Amygdala (tissue), 56 donors: ENCODE results near the gene PPCDC.

Experiments
- DNase-seq, 56 donors: peaks; one replicate each; lab custom pipeline; 2025; lab: John Stamatoyannopoulos, UW

PPCDC gene

DNA sequence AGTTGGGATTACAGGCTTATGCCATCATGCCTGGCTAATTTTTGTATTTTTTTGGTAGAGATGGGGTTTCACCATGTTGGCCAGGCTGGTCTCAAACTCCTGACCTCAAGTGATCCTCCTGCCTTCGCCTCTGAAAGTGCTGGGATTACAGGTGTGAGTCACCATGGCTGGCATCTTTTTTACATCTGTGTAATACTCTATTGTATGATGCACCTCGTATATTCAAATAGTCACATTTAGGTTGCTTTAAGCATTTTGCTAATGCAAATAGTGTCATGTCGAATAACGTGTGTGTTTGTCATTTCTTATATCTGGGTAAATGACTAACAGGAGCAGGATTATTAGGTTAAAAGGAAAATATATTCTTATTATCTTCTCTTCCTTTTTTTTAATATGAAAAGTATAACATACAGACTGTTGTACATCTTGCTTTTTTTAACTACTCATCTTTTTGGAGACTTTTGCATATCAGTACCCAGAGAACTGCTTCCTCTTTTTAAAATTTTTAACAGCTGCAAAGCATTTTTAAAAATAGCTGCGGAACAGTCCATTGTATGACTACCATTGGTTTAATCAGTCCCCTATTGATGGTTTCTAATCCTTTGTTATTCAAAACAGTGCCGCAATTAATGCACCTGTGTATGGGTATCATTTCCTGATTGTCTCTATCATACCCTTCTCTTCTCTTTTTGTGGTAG, 14.6 kb upstream of the PPCDC start:
- DNase-seq, result no peak

DNA sequence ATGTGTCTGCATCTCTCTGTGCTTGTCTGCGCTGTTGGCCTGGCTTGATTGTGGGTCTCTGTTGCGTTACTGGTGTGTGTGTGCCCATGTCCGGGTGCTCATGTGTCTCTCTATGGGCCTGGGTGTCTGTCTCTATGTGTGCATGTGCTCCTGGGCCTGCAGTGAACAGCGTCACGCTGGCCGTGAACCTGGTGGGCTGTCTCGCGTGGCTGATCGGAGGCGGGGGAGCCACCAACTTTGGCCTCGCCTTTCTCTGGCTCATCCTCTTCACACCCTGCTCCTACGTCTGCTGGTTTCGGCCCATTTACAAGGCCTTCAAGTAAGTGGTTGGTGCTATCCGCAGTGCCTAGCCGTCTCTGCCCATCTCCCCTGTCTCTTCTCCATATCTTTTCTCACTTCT, 7.0 kb upstream of the PPCDC start:
- DNase-seq, result no peak

DNA sequence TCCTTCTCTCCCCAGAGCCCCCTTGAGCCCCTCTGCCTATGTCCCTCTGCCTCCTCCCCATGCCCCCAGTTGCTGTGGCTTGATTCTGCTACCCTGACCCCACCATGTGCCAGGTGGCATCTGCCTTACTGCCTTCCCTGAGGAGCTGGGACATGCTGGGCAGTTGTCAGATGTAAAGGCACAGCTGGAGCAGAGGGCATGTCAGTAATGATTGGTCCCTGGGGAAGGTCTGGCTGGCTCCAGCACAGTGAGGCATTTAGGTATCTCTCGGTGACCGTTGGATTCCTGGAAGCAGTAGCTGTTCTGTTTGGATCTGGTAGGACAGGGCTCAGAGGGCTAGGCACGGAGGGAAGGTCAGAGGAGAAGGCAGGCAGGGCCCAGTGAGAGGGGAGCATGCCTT, 3.5 kb upstream of the PPCDC start:
- DNase-seq, result no peak

DNA sequence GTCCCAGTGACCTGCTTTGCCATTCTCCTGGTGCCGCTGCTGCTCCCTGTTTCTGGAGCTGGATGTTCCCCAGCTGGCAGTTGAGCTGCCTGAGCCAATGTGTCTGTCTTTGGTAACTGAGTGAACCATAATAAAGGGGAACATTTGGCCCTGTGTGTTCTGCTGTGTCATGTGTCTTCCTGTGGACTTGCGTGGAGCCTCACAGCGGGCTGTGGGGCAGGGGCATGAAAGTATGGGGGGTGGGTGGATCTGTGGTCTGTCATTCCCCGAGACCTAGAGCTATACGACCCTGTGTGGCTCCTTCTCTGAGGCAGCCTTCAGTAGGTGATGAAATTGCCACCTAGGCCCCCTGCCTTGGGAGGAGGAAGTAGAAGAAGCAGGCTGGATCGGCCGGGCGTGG, 2.0 kb upstream of the PPCDC start:
- no peak for DNase-seq

DNA sequence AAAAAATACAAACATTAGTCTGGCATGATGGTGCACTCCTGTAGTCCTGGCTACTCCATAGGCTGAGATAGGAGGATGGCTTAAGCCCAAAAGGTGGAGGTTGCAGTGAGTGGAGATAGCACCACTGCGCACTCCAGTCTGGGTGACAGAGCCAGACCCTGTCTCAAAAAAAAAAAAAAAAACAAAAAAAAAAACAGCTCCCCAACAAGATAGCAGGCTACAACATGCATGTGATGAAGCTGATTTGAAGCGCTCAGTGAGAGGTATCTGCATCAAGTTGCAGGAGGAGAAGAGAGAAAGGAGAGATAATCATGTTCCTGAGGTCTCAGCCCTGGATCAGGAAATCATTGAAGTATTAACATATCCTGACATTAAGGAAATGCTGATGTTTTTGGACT, 608 bp upstream of the PPCDC start:
- DNase-seq, result no peak

DNA sequence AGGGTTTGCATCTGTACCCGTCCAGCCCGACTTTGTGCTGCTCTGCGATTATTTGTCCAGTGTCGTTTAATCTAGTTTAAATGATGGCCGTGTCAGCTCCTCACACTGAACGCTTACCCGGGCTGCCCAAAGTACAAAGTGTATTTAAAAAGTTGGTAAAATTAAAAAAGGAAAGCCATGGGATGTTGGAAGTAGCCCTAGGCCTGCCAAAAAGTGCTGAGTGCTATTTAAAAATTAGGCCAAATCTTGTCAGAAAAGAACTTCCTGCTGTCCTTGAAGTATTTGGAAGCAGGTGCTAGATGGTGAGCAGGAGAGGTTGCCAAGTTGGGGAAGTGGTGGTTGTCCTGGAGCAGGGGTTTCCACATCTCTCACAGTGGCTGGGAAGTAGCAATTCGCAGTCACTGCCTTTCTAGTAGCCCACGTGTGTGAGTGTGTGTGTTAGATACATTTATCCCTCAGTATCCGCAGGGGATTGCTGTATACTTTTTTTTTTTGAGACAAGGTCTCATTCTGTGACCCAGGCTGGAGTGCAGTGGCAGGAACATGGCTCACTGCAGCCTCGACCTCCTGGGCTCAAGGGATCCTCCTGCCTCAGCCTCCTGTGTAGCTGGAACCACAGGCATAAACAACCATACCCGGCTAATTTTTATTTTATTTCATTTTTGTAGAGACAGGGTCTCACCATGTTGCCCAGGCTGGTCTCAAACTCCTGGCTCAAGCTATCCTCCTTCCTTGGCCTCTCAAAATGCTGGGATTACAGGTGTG, 664 bp downstream of the PPCDC start:
- peak in 1 of 56 donors; percentile 5 for DNase-seq

DNA sequence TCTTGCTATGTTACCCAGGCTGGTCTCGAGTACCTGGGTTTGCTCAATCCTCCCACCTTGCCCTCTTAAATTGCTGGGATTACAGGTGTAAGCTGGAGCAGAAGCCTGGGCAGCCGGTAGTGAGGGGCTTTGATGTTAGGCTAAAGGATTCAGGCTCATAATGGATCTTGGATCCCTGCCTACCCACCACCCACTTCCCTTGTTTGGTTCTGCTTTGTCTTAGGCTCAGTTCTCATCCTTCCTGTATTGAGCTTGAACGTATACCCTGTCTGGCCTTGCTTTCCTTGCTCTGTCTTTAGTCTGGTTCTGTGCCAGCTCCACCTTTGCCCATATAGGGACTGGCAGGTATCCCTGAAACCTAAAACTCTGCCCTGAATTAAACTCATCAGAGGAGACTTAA, 1.7 kb downstream of the PPCDC start:
- DNase-seq, result peak in 1 of 56 donors; percentile 8

DNA sequence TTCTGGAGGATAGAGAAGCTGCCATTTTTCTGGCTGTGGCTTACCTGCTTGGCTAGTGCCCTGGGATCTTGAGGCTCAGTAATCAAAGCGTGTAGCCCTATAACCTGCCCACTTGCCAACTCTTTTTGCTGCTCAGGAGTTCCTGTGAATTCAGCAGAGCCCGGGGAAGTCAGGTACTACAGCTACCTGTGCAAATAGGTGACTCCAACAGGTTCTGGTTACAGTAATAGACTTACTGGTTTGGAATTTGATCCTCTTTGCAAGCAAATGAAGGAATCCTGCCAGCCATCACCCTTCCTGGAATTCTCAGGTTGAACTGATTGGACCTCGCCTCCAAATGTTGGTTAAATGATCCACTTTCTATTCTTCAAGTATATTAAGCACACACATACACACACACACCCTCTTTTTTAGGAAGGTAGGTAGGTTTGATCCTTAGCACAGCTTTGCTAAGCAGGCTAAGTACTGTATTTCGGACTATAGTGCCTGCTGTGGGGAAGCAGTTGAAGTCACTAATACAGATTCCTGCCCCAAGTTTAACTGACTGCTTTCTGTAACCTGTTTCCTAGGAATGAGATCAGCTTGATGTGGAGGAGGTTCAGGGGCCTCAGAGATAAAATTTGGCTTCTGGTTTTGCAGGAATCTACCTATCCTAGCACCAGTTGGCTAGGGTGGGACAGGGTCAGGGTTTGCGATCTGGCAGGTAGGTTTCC, 2.3 kb downstream of the PPCDC start:
- DNase-seq, result no peak

DNA sequence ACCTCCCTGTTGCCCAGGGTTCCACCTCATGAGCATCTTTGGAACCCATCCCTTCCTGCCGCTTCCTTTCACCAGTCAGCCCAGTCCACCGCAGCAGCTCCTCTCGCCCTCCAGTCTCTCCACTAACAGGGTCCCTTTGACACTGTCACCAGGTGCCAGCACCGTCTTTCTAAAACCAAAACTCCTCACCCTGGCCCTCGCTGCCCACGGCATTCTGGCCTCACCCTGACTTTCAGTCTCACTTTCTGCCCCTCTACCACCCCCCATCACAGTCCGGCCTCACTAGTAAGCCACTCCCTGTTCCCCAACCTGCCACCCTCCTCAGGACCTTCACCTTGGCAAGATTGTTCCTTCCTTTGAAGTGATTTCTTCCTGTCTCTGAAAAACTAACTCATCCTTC, 4.2 kb downstream of the PPCDC start:
- no peak for DNase-seq

DNA sequence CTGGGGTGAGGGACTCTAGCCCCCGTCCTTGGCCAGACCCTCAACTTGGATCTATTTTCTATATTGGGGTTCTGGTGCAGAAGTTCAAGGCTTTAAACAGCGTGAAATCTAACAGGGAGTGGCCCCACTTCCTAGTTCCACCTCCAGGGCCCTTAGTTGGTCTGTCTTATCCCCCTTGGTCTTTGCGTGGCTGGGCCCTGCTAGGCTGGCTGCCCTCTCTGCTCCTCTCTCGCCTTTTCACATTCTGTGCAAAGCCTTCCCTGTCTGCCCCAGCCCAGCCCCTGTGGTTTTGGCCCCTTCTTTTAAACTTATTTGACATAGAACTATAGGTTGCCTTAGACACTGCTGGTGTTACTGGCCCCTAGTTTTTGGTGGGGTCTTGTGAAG, 5.6 kb downstream of the PPCDC start:
- DNase-seq, result no peak

DNA sequence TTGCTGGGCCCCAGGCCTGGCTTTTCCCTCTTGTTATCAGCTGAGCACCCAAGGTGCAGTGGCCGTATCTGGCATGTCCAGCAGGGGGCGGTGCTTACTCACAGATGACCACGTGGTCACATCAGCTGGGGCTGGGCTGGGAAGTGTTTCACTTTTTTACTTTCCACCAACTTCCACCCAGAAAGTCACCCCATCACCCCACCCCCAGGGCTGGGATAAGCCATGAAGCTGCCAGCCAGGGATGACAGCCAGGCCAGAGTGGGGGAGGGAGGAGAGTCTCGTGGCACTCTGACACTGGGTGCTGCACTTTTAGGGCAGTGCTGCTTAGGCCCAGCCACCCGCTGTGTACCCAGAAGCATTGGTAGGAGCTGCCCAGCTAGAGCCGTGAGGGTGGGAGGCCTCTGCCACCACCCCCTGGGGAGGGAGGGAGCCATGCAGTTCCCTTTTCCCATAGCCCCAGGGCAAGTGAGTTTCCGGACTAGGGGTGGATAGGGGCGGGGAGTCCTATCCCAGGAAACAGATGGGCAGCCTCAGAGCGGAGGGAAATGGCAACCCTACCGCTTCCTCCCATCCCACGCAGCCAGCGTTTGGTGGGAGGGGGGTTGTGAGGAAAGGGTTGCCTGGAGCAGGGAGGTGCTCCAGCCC, 6.1 kb downstream of the PPCDC start:
- peak; percentile 37 to 96 (median 80) for DNase-seq

DNA sequence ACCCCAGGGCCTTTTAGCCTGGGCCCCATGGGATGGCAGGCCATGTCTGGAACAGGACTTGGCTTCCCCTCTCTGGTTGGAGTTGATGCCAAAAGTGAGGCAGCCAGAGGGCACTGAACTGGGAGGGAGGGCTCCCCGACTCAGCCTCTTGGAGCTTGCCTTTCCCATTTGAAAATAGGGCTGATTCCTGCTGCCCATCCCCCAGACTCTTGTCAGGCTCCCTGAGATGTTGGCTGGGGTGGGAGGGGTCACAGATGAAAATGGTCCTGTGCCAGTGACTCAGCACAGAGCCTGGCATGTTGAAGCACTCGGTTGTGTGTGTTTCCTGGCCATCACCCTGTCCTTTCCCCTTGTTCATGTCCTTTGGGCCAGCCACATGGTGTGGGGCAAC, 6.6 kb downstream of the PPCDC start:
- peak in 10 of 56 donors; percentile 34 to 69 (median 44) for DNase-seq

DNA sequence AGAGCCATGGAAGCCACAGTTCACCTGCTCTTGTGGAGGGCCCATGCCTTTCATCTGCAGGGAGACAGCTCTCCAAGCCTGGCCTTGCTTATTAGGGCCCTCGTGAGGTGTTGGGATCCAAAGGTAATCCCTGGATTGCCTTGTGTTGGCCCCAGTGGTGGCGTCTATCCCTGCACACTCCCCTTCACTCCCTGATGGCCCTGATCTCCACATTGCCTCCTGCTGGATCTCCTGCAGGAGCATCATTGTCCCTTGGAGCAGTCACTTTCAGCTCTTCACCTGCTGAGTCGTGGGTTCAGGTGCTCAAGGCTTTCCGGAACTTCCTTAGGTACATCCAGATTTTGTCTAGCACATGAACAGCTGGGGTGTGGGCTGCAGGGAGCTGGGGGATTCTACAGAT, 7.0 kb downstream of the PPCDC start:
- no peak for DNase-seq

DNA sequence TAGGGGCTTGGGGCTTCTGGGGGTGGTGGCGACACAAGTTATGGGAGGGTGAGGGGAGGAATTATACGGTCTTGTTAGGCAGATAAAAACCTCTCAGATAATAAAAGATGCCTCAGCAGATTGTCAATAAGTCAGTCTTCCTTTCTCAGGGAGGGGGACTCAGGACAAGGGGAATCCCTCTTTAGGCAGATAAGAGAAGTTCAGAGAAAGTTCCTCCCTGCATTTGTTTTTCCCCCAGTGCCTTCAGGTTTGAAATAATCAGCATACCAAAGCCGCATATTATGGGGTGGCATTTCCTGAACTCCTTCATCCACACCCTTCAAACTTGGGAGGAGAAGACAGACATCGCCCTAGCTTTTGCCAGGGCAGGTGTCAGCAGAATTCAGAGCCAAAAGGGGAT, 8.5 kb downstream of the PPCDC start:
- DNase-seq, result no peak

DNA sequence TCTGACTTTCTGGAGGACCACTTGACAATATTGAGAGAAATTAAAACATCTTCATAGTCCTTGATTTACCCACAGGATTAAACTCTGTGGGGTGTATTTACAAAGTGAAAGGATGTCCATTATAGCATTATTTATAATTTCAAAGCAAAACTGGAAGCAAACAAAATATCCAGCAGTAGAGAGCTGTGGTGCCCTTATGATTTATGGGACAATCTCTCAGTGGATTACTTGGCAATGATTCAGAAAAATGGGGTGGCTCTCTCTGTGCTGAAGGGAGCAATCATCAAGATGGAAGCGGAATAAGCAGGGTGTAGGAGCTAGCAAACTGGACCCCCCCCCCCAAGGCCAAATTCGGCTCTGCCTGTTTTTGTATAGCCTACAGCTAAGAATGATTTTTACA, 9.0 kb downstream of the PPCDC start:
- no peak for DNase-seq

DNA sequence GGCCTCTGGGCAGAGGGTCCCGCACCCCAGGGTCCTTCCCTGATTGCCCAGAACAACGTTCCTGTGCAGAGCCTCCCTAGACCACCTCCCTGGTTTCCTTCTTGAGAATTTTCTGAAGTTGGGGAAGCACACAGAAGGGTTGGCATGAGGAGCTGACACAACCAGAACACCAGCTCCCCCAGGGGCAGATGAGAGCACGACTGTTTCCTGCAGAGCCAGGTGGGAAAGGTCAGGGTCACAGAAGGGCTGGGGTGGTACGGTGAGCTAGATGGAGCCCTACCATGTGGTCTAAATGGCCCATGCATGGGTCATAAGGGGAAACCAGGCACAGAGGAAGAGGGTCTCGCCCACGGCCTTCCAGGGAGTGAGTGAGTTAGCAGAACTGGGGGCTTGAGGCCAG, 10.4 kb downstream of the PPCDC start:
- DNase-seq, result no peak

DNA sequence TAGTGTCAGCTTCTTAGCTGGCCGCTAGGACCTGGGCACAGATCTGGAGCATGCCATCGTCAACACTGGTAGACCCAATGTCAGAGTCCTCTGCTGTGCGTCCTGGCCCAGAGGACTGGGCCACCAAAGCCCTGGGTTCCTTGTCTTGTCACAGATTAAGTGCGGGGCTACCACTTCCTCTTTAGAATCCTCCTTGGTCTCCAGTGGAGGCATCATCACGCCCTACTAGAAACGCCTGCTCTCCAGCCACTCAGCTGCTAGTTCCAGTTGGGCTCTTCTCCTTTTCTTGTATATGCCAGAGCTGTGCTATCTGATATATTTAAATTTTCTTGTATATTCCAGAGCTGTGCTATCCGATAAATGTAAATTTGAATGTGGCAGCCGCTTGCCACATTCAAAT, 11.2 kb downstream of the PPCDC start:
- peak in 1 of 56 donors; percentile 8 for DNase-seq

DNA sequence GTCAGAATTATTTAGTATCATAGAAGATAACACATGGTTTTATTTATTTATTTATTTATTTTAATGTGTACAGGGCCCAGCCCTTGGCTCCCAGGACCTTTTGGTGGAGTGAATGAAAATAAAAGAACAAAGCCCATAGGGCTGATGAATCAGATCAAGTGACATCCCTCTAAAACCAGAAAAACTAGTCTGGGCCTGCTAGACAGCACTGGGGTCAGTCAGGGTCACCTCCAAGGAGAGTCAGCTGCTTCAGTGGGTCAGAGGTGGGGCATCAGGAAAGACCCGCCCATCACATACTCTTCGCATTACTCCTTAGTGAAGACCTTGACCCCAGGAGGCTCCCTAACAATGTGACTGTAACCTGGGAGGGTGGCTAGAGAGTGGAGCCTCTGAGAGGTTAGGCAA, 12.8 kb downstream of the PPCDC start:
- DNase-seq, result no peak

DNA sequence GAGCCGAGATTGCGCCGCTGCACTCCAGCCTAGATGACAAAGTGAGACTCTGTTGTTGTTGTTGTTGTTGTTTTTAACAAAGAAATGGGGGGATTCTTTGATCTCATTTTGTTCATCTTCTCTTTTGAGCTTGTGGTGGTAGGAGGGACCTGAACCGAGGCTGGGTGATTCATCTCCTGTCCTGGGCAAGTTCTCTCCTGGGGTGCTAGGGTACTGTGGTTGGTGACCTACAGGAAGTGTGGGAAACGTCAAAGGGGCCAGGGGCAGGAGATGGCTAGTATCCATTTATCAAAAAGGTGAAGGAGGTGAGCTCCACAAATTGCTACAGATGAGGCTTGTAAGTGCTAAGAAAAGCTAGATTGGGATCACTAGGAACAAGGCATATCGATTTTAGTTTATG, 14.3 kb downstream of the PPCDC start:
- no peak for DNase-seq

DNA sequence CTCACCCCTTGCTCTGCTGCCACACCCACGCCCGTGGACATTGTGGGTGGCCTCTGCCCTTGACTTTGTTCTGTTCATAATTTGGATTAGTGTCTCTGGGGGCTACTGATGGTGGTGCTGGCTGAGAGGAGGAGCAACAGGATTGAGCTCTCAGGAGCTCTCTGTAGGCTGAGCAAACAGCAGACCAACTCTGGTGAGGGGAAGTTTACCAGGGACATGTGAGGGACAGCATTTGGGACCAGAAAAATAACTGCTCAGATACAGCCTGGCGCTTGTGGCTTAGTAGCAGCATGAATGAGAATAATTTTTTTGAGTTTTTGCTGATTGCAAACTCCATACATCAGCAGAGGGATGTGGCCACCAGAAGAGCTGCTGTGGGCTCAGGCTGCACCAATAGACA, 14.8 kb downstream of the PPCDC start:
- DNase-seq, result no peak
